DMS53 treated with DMSO at 0.1 percent for 48 hours (cell line): ENCODE data around the gene GABRD.

Source experiments
- DNase-seq: peaks from one replicate; lab custom pipeline; 2025; ENCODE audit not compliant: unreplicated experiment; lab: John Stamatoyannopoulos, UW

The GABRD gene

GRCh38 chr1:1985375-1986050 lies 33.6 kb upstream of the GABRD start:
- no peak for DNase-seq

- no peak for DNase-seq
Measured at GRCh38 chr1:1986451-1987141, 32.5 kb upstream of the GABRD start.

GRCh38 chr1:1987142-1987510 lies 32.0 kb upstream of the GABRD start:
- no peak for DNase-seq

- DNase-seq: no peak
Measured at GRCh38 chr1:1988061-1988945, 30.8 kb upstream of the GABRD start.

GRCh38 chr1:1989102-1989542 lies 30.0 kb upstream of the GABRD start:
- no peak for DNase-seq

GRCh38 chr1:1989789-1990188 lies 29.4 kb upstream of the GABRD start:
- DNase-seq: no peak

- no peak for DNase-seq
Measured at GRCh38 chr1:1990222-1990621, 28.9 kb upstream of the GABRD start.

GRCh38 chr1:1994536-1994935 lies 24.6 kb upstream of the GABRD start:
- no peak for DNase-seq

GRCh38 chr1:1996207-1996651 lies 22.9 kb upstream of the GABRD start:
- DNase-seq: no peak

- DNase-seq: no peak
Measured at GRCh38 chr1:1997576-1997975, 21.6 kb upstream of the GABRD start.

- DNase-seq: no peak
Measured at GRCh38 chr1:2000432-2000831, 18.7 kb upstream of the GABRD start.

- DNase-seq: no peak
Measured at GRCh38 chr1:2000850-2001249, 18.3 kb upstream of the GABRD start.

GRCh38 chr1:2001773-2002411 lies 17.3 kb upstream of the GABRD start:
- DNase-seq: no peak

GRCh38 chr1:2003541-2004131 lies 15.5 kb upstream of the GABRD start, which contains the start of gene CFAP74:
Gene CFAP74 (minus strand): TSS chr1:2003786. CDS start chr1:1990956, 12,830 bp downstream.
- DNase-seq: no peak

- no peak for DNase-seq
Measured at GRCh38 chr1:2004856-2005255, 14.3 kb upstream of the GABRD start.

- DNase-seq: no peak
Measured at GRCh38 chr1:2009101-2010053, 9.8 kb upstream of the GABRD start.

GRCh38 chr1:2014181-2014580 lies 5.0 kb upstream of the GABRD start:
- DNase-seq: no peak

- DNase-seq: no peak
Measured at GRCh38 chr1:2014741-2015735, 4.1 kb upstream of the GABRD start.
